AG09319 (cell line): Measurements from ENCODE around the gene ZNF771.

Experiments used
- DNase-seq: peaks from one replicate; pipeline ENCODE4 v3.0.0-alpha.2; 2010; ENCODE audit warnings: low read depth; ENCODE audit errors: extremely low read depth
- TF ChIP-seq, protein P1 (sequence below): IDR thresholded peaks from 2 replicates; pipeline ENCODE4 v1.5.1; 2011; ENCODE audit warnings: low read depth, mild to moderate bottlenecking, inconsistent platforms, low read length, moderate library complexity

The ZNF771 gene

DNA sequence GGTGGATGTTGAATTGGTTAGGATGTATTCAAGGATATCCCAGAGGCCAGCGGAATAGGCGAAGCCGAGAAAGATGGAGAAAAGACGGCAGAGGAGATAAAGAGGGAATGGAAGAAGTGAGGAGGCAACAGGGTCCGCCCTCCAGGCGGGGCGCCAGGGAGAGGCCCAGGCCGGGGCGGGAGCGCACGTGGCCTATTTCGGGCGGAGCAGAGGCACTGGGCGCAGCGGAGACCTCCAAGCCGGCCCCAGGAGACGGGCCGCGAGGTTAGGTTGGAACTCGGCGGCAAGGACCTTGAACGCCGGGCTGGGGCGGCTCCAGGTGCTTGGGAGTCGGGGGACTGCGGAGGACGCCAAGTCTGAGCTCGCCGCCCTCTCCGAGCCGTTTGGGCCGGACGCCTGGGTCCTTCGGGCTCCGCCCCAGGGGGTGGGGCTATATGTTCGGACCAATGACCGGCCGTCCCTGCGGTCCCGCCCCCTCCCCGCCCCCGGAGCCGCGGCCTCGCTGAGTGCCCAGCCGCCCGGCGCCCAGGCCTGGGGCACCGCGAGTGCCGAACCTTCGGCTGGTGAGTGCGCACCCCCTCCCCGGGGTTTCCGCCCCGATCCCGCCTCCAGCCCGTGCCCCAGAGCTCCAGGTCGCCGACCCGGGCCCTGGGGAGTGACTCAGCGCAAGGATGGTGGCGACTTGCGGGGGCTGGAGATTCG lies at the start of gene ZNF771:
TSS of gene ZNF771 (plus strand) at position 505 of the 702 bp plus-strand sequence. CDS start 448 bp downstream, outside the sequence.
- TF ChIP-seq, protein P1, sequence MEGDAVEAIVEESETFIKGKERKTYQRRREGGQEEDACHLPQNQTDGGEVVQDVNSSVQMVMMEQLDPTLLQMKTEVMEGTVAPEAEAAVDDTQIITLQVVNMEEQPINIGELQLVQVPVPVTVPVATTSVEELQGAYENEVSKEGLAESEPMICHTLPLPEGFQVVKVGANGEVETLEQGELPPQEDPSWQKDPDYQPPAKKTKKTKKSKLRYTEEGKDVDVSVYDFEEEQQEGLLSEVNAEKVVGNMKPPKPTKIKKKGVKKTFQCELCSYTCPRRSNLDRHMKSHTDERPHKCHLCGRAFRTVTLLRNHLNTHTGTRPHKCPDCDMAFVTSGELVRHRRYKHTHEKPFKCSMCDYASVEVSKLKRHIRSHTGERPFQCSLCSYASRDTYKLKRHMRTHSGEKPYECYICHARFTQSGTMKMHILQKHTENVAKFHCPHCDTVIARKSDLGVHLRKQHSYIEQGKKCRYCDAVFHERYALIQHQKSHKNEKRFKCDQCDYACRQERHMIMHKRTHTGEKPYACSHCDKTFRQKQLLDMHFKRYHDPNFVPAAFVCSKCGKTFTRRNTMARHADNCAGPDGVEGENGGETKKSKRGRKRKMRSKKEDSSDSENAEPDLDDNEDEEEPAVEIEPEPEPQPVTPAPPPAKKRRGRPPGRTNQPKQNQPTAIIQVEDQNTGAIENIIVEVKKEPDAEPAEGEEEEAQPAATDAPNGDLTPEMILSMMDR: no peak

DNA sequence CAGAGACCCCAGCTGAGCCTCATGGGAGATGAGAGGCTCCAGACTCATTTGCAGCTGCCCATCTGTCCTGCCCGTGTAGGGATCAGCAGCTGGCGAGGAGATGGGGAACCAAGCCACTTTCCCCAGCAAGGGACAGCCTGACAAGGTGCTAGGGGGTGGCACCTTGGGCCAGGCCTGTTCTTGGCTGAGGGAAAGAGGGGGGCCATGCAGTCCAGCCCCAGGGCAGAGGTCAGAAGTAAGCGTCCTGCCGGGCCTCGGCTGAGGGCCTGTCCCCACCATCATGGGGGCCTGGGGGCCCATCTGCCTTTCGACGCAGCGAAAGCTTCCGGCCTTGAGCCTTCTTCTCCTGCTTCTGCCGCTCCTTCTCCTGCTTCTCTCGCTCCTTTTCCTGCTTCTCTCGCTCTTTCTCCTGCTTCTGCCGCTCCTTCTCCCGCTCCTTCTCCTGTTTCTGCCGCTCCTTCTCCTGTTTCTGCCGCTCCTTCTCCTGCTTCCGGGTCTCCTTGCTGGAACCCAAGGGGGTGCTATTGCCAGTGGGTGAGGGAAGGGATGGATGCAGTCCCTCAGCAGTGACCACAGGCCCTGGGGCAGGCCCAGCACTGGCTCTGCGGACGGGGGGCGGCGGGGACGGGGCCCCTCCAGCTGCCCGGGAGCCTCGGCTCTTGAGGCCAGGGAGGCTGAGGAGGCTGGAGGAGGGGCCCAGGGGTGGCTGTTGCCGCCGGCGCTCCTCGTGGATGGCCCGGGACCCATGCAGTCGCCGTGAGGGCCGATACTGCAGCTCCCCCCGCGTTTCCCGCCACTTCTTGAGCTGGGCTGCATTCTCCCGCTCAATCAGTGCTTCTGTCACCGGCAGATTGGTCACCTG lies 49.5 kb upstream of the ZNF771 start:
- TF ChIP-seq, protein P1: no peak
- no peak for DNase-seq

More for the DNA sequence above, at the start of gene ZNF771:
- DNase-seq: peak; percentile 64

DNA sequence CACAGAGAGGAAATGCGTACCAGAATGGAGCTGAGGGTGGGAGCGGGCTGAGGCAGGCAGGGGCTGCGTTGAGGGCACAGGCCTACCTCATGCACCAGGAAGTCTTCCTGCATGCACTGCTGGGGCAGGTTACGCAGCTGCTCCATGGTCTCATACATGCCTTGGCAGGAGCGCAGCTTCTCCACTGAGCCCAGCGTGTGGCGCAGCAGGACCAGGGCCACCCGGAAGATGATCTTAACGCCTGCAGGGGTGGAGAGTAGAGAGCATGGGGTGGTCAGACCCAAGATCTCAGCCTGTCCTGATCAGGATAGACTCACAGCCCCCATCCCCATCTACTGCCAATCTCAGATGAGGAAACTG lies 48.8 kb upstream of the ZNF771 start:
- DNase-seq: no peak
- TF ChIP-seq, protein P1: no peak

DNA sequence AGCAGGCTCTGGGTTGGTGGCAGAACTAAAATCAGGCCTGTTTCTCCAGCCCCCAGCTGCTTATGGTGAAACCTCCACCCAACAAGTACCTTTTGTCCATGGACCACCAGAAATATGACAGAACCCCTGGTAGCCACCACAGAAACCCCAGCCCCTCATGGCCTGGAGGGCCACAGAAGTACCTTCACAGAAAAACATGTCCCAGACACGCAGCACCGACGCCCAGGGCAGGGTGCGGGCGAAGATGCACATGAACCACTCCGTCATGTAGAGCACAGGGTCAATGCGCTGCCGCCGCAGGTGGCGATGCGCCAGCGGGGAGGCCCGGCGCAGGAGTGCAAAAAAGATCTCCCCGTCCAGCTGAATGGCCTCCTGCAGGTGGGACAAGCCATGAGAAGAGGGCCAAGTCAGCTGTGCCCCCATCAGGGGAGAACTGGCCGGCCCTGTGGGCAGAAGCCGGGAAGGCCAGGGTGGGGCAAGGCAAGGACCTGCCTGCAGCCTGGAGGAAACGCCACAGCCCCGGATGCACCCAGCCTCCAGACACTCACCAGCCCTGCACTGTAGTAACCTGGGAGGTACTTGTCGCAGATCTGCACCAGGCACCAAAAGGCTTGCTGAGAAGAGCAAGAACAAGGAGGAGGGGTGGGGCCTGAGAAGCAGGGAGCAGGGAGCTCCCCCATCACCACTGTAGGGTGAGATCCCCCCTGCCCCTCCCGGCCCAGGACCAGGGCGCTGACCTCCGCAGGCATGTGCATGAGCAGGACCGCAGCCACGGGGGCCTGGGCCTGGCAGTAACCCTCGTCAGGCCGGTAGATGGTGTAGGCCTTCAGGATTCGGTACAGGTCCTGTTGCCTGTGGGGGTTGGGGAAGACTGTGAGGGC lies 48.2 kb upstream of the ZNF771 start:
- TF ChIP-seq, protein P1: no peak
- no peak for DNase-seq

DNA sequence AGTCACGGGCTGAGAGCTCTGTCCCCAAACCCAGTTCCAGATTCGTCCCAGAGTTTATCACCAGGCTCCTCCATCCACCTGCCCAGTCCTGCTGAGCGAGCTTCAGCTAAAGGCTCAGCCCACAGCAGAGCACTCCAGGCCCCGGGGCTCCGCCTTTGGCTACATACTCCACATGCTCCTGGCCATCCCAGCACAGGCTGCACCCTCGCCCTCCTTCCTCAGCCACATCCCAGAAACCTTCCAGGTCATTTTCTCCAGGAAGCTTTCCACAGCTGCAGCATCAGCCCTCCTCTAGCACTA lies 47.6 kb upstream of the ZNF771 start:
- TF ChIP-seq, protein P1: no peak
- DNase-seq: no peak

DNA sequence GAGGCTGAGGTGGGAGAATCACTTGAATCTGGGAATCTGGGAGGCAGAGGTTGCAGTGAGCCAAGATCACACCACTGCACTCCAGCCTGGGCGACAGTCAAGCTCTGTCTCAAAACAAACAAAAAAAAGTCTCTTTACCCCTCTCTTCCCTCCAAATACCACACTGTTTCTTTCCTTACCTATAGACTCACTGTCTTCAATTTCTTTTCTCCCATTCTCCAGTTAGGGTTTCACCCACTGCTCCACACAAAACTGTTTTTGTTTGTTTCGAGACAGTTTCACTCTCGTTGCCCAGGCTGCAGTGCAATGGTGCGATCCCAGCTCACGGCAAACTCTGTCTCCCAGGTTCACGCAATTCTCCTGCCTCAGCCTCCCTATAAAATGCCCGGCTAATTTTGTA lies 46.2 kb upstream of the ZNF771 start:
- DNase-seq: no peak
- TF ChIP-seq, protein P1: no peak
